ENCODE data around the gene KIFAP3. TPM values are rescaled to one million over a fixed set of nuclear protein-coding genes. Genes with fewer than 3 reads are reported as not detected.
A peak's percentile ranks its signal among the peaks of the same experiment; 100 is the strongest.

The KIFAP3 gene
- total and polyA plus RNA-seq, 7 experiments from 2014 or later = 8.9 to 23.8 (median 15.1) TPM

DNA sequence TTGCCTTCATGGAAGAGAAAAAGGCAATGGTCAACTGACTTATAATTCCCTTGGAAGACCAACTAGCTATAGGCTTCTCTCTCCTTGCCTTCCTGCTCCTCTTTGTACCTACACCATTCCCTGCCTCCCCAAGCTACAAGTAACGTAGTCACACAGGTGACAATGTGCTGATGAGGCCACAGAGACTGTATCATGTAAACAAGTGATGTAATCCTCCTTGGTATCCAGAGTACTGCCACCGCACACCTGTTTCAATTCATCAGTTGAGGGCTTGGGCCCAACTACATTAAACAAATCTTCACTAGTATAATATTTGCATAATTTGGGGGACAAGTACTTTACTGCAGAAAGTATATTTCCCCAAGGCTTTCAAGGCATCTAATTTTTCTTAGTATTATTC, 104.4 kb downstream of the KIFAP3 start:
- H3K4me3 ChIP-seq (ENCODE audit: low read length) = no peak overlapping the region
- H3K36me3 ChIP-seq (ENCODE audit: control insufficient read depth in 2 of 3, insufficient read depth in 3 of 3, low read length in 3 of 3) = no peaks in the 10 kb centered on the region
- no peaks in the 10 kb centered on the region for H3K4me1 ChIP-seq (ENCODE audit: control insufficient read depth in 2 of 2, insufficient read depth in 2 of 2, low read length in 2 of 2)
- H3K27me3 ChIP-seq (ENCODE audit: control insufficient read depth in 2 of 2, insufficient read depth in 2 of 2, low read length in 2 of 2) = no peaks in the 10 kb centered on the region
- ATAC-seq = no peak
- intact Hi-C loops (cut with micrococcal nuclease) = no loop called here
- CTCF ChIA-PET = no interaction called here
- Mint-ChIP-seq H3K27me3 (no peaks in the 10 kb centered on the region), H3K36me3 (peaks cover 0 to 41% (median 25%) of the 10 kb centered on the region in 5 donors), H3K4me3 (no peak overlapping the region), H3K27ac (no peak overlapping the region), H3K4me1 (peaks cover 0 to 3% (median 0%) of the 10 kb centered on the region in 7 donors), H3K9me3 (no peaks in the 10 kb centered on the region)
- H3K27ac ChIP-seq (ENCODE audit: low read depth, low read length) = no peak overlapping the region
- DNase-seq = no peak
- H3K9me3 ChIP-seq (ENCODE audit: control insufficient read depth in 2 of 3, low read length in 3 of 3) = no peaks in the 10 kb centered on the region
- POLR2A ChIA-PET = no interaction called here

DNA sequence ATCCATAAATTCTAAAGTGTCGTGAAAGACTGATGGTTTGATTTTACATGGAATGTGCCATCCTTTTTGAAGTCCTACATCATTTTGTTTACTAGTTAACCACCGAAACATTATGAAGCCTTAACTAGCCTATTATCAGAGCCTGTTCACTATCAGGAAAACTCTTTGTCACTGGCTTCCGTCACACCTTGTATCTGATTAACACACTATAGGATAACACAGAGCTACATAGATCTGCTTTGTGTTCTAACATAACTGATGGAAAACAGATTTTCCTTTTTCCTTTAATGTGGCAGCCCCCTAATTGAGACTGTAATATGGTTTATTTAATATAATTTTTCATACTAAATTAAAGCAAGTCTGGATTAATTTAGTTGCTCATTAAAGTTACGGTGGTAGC, 106.3 kb downstream of the KIFAP3 start:
- peaks cover 0 to 3% (median 0%) of the 10 kb centered on the region in 7 donors for H3K4me1 Mint-ChIP-seq
- intact Hi-C loops (cut with micrococcal nuclease) = no loop called here
- H3K4me3 ChIP-seq (ENCODE audit: low read length) = no peak overlapping the region
- ChIA-PET POLR2A (no interaction called here), CTCF (no interaction called here)
- H3K9me3 Mint-ChIP-seq = no peaks in the 10 kb centered on the region
- H3K4me1 ChIP-seq (ENCODE audit: control insufficient read depth in 2 of 2, insufficient read depth in 2 of 2, low read length in 2 of 2) = no peaks in the 10 kb centered on the region
- DNase-seq (no peak), ATAC-seq (no peak)
- no peaks in the 10 kb centered on the region for H3K36me3 ChIP-seq (ENCODE audit: control insufficient read depth in 2 of 3, insufficient read depth in 3 of 3, low read length in 3 of 3)
- no peaks in the 10 kb centered on the region for H3K27me3 ChIP-seq (ENCODE audit: control insufficient read depth in 2 of 2, insufficient read depth in 2 of 2, low read length in 2 of 2)
- no peaks in the 10 kb centered on the region for H3K27me3 Mint-ChIP-seq
- H3K27ac Mint-ChIP-seq = no peak overlapping the region
- peaks cover 0 to 46% (median 32%) of the 10 kb centered on the region in 5 donors for H3K36me3 Mint-ChIP-seq
- H3K4me3 Mint-ChIP-seq = no peak overlapping the region
- no peaks in the 10 kb centered on the region for H3K9me3 ChIP-seq (ENCODE audit: control insufficient read depth in 2 of 3, low read length in 3 of 3)
- H3K27ac ChIP-seq (ENCODE audit: low read depth, low read length) = no peak overlapping the region

- Mint-ChIP-seq H3K4me3 (no peak overlapping the region), H3K36me3 (peaks cover 0 to 33% (median 17%) of the 10 kb centered on the region in 5 donors), H3K27me3 (no peaks in the 10 kb centered on the region), H3K9me3 (no peaks in the 10 kb centered on the region), H3K27ac (no peak overlapping the region), H3K4me1 (peaks cover 0 to 2% (median 0%) of the 10 kb centered on the region in 7 donors)
- Histone ChIP-seq H3K27ac (ENCODE audit: low read depth, low read length) (no peak overlapping the region), H3K9me3 (ENCODE audit: control insufficient read depth in 2 of 3, low read length in 3 of 3) (no peaks in the 10 kb centered on the region), H3K4me1 (ENCODE audit: control insufficient read depth in 2 of 2, insufficient read depth in 2 of 2, low read length in 2 of 2) (no peaks in the 10 kb centered on the region), H3K4me3 (ENCODE audit: low read length) (no peak overlapping the region), H3K27me3 (ENCODE audit: control insufficient read depth in 2 of 2, insufficient read depth in 2 of 2, low read length in 2 of 2) (no peaks in the 10 kb centered on the region), H3K36me3 (ENCODE audit: control insufficient read depth in 2 of 3, insufficient read depth in 3 of 3, low read length in 3 of 3) (peaks cover 0 to 5% (median 0%) of the 10 kb centered on the region in 3 experiments)
- intact Hi-C loops (cut with micrococcal nuclease) = no loop called here
- ATAC-seq (no peak), DNase-seq (no peak)
- POLR2A ChIA-PET = no interaction called here
- CTCF ChIA-PET = no interaction called here
These were observed 110.3 kb downstream of the KIFAP3 start for GRCh38 chr1:169964206-169964605.

DNA sequence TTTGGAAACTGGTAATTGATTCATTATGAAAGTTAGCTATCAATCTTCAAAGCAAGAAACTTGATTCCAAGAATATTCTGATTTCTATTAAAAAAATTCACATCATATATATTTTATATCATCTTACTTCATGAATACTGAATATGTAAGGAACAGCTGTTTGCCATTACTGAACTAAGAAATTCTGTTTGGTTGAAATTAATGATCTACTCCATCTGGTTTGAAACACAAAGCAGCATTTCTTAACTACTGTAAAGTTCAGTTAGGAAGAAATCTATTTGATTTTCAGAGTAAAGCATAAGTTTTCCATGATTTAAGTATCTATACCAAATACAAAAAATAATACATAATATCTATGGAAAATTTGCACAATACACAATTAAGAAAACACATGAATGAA, 114.8 kb downstream of the KIFAP3 start:
- H3K36me3 Mint-ChIP-seq = peaks cover 0 to 22% (median 11%) of the 10 kb centered on the region in 5 donors
- CTCF ChIA-PET = no interaction called here
- no peak for DNase-seq

GRCh38 chr1:169958987-169959386, 115.5 kb downstream of the KIFAP3 start:
- H3K27me3 ChIP-seq (ENCODE audit: control insufficient read depth in 2 of 2, insufficient read depth in 2 of 2, low read length in 2 of 2) = no peaks in the 10 kb centered on the region
- H3K4me1 ChIP-seq (ENCODE audit: control insufficient read depth in 2 of 2, insufficient read depth in 2 of 2, low read length in 2 of 2) = no peaks in the 10 kb centered on the region
- Mint-ChIP-seq H3K4me1 (no peaks in the 10 kb centered on the region), H3K27me3 (no peaks in the 10 kb centered on the region), H3K27ac (no peak overlapping the region), H3K9me3 (no peaks in the 10 kb centered on the region), H3K4me3 (no peak overlapping the region), H3K36me3 (peaks cover 0 to 19% (median 9%) of the 10 kb centered on the region in 5 donors)
- intact Hi-C loops (cut with micrococcal nuclease) = no loop called here
- ATAC-seq (no peak), DNase-seq (no peak)
- H3K27ac ChIP-seq (ENCODE audit: low read depth, low read length) = no peak overlapping the region
- no peak overlapping the region for H3K4me3 ChIP-seq (ENCODE audit: low read length)
- ChIA-PET POLR2A (no interaction called here), CTCF (no interaction called here)
- H3K9me3 ChIP-seq (ENCODE audit: control insufficient read depth in 2 of 3, low read length in 3 of 3) = no peaks in the 10 kb centered on the region
- H3K36me3 ChIP-seq (ENCODE audit: control insufficient read depth in 2 of 3, insufficient read depth in 3 of 3, low read length in 3 of 3) = peaks cover 0 to 5% (median under 1%) of the 10 kb centered on the region in 3 experiments

More for the DNA sequence above, 114.8 kb downstream of the KIFAP3 start:
- POLR2A ChIA-PET = no interaction called here
- intact Hi-C loops (cut with micrococcal nuclease) = no loop called here
- Mint-ChIP-seq H3K27me3 (no peaks in the 10 kb centered on the region), H3K9me3 (no peaks in the 10 kb centered on the region), H3K27ac (no peak overlapping the region), H3K4me1 (no peaks in the 10 kb centered on the region), H3K4me3 (no peak overlapping the region)
- ATAC-seq = no peak
- no peaks in the 10 kb centered on the region for H3K4me1 ChIP-seq (ENCODE audit: control insufficient read depth in 2 of 2, insufficient read depth in 2 of 2, low read length in 2 of 2)
- peaks cover 0 to 5% (median 0%) of the 10 kb centered on the region in 3 experiments for H3K36me3 ChIP-seq (ENCODE audit: control insufficient read depth in 2 of 3, insufficient read depth in 3 of 3, low read length in 3 of 3)
- H3K27me3 ChIP-seq (ENCODE audit: control insufficient read depth in 2 of 2, insufficient read depth in 2 of 2, low read length in 2 of 2) = no peaks in the 10 kb centered on the region
- H3K27ac ChIP-seq (ENCODE audit: low read depth, low read length) = no peak overlapping the region
- H3K9me3 ChIP-seq (ENCODE audit: control insufficient read depth in 2 of 3, low read length in 3 of 3) = no peaks in the 10 kb centered on the region
- no peak overlapping the region for H3K4me3 ChIP-seq (ENCODE audit: low read length)

- no peaks in the 10 kb centered on the region for H3K27me3 ChIP-seq (ENCODE audit: control insufficient read depth in 2 of 2, insufficient read depth in 2 of 2, low read length in 2 of 2)
- Mint-ChIP-seq H3K27me3 (no peaks in the 10 kb centered on the region), H3K4me1 (no peaks in the 10 kb centered on the region), H3K9me3 (no peaks in the 10 kb centered on the region), H3K27ac (no peak overlapping the region), H3K36me3 (peaks cover 0 to 20% (median 8%) of the 10 kb centered on the region in 5 donors), H3K4me3 (no peak overlapping the region)
- H3K27ac ChIP-seq (ENCODE audit: low read depth, low read length) = no peak overlapping the region
- ChIA-PET POLR2A (no interaction called here), CTCF (no interaction called here)
- no peak for ATAC-seq
- DNase-seq = no peak
- intact Hi-C loops (cut with micrococcal nuclease) = no loop called here
- peaks cover 0 to 5% (median 4%) of the 10 kb centered on the region in 3 experiments for H3K36me3 ChIP-seq (ENCODE audit: control insufficient read depth in 2 of 3, insufficient read depth in 3 of 3, low read length in 3 of 3)
- H3K4me1 ChIP-seq (ENCODE audit: control insufficient read depth in 2 of 2, insufficient read depth in 2 of 2, low read length in 2 of 2) = no peaks in the 10 kb centered on the region
- no peak overlapping the region for H3K4me3 ChIP-seq (ENCODE audit: low read length)
- no peaks in the 10 kb centered on the region for H3K9me3 ChIP-seq (ENCODE audit: control insufficient read depth in 2 of 3, low read length in 3 of 3)
These were observed 116.6 kb downstream of the KIFAP3 start for GRCh38 chr1:169957884-169958283.

GRCh38 chr1:169951108-169951507, 123.4 kb downstream of the KIFAP3 start:
- POLR2A ChIA-PET = no interaction called here

More at GRCh38 chr1:169951108-169951507, 123.4 kb downstream of the KIFAP3 start:
- H3K27me3 ChIP-seq (ENCODE audit: control insufficient read depth in 2 of 2, insufficient read depth in 2 of 2, low read length in 2 of 2) = no peaks in the 10 kb centered on the region
- H3K4me3 ChIP-seq (ENCODE audit: low read length) = no peak overlapping the region
- DNase-seq (no peak), ATAC-seq (no peak)
- no peaks in the 10 kb centered on the region for H3K27me3 Mint-ChIP-seq
- H3K4me1 Mint-ChIP-seq = no peaks in the 10 kb centered on the region
- H3K4me1 ChIP-seq (ENCODE audit: control insufficient read depth in 2 of 2, insufficient read depth in 2 of 2, low read length in 2 of 2) = no peaks in the 10 kb centered on the region
- H3K4me3 Mint-ChIP-seq = no peak overlapping the region
- no peaks in the 10 kb centered on the region for H3K9me3 ChIP-seq (ENCODE audit: control insufficient read depth in 2 of 3, low read length in 3 of 3)
- H3K9me3 Mint-ChIP-seq = no peaks in the 10 kb centered on the region
- H3K36me3 ChIP-seq (ENCODE audit: control insufficient read depth in 2 of 3, insufficient read depth in 3 of 3, low read length in 3 of 3) = peaks cover 0 to 4% (median 0%) of the 10 kb centered on the region in 3 experiments
- CTCF ChIA-PET = no interaction called here
- H3K27ac Mint-ChIP-seq = peak overlapping the region in 1 of 9 donors; percentile 24
- peaks cover 1 to 13% (median 4%) of the 10 kb centered on the region in 5 donors for H3K36me3 Mint-ChIP-seq
- no peak overlapping the region for H3K27ac ChIP-seq (ENCODE audit: low read depth, low read length)
- intact Hi-C loops (cut with micrococcal nuclease) = no loop called here
